Measurements from ENCODE around the gene DRD4. TPM values are rescaled to one million over a fixed set of nuclear protein-coding genes. Genes with fewer than 3 reads are reported as not detected.

Gene DRD4
- total RNA-seq, 1 experiment from 2014 or later, result 0.44 TPM

DNA sequence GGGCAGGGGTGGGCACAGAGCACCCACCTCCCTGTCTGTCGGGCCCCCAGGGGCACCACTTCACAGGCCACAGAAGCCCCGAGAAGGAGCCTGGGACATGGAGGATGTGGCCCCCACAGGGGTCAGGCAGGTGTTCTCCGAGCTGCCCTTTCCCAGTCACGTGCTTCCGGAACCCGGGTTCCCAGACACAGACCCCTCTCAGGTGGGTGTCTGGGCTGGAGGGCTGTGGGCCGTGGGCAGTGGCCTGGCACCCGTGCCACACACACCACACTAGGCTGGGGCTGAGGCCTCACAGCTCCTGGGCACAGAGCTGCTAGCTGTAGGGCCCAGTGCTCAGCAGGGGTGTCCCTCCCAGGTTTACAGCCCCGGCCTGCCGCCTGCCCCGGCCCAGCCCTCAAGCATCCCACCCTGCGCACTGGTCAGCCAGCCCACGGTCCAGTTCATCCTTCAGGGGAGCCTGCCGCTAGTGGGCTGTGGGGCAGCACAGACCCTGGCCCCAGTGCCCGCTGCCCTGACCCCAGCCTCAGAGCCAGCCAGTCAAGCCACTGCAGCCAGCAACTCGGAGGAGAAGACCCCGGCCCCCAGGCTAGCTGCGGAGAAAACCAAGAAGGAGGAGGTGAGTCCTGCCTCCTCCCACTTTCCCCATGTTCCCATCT is 26.8 kb upstream of the DRD4 start:
- BruUV-seq (replicated peaks), result no TSS peak
- H3K4me1 Mint-ChIP-seq (ENCODE audit: insufficient read depth, unreplicated experiment), result peaks cover 6% of the 10 kb centered on the region

DNA sequence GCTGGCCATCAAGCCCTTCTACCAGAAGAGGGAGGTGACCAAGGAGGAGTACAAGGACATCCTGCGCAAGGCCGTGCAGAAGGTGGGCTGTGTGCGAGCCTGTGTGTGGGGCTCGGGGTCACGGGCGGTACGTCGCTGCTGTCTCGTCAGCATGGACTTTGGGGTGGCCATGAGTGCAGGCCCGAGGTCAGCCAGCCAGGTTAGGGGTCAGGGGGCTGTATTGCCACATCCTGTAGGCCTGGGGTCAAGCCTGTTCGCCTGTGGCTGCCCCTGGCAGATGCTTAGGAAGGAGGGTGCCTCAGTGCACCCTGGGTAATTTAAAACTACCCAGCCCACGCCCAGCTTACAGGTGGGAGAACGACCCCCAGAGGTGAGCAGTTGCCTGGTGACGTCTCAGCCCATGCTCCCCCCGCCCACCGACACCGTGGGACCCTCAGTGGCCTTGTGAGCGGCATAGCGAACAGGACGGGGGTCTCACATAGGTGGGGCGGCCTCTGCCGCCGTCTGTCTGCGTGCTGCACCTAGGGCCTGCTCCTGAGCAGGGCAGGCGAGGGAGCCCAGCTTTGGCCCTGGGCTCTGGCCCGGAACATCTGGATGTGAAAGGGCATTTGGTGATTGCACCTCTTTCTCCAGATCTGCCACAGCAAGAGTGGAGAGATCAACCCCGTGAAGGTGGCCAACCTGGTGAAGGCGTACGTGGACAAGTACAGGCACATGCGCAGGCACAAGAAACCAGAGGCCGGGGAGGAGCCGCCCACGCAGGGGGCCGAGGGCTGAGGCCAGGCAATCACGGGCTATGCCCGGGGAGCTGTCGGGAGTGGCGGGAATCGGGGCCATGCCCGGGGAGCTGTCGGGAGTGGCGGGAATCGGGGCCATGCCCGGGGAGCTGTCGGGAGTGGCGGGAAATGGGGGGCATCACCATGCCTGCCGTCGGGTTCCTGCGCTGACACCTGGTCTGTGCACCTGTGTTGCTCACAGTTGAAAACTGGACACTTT is 25.8 kb upstream of the DRD4 start:
- intact Hi-C loops (cut with micrococcal nuclease), result loop anchor here (10.0 kb wide), 1 partner anchor 46 kb away; the partner anchor contains the start of genes LMNTD2 and RASSF7
- H3K36me3 Mint-ChIP-seq (ENCODE audit: insufficient read depth, unreplicated experiment), result peaks cover 64% of the 10 kb centered on the region
- no peaks in the 10 kb centered on the region for H3K9me3 Mint-ChIP-seq (ENCODE audit: unreplicated experiment)
- CTCF ChIA-PET, result no interaction called here
- TSS peak; percentile 25 for BruUV-seq (replicated peaks)
- H3K4me1 Mint-ChIP-seq (ENCODE audit: insufficient read depth, unreplicated experiment), result peaks cover 6% of the 10 kb centered on the region
- POLR2A ChIA-PET, result interaction anchor here (1.3 to 1.7 kb wide), 2 partner anchors 10 to 51 kb away, joined by 4 read pairs; partner anchors contain the start of gene LMNTD2
- H3K27me3 Mint-ChIP-seq (ENCODE audit: insufficient read depth, unreplicated experiment), result no peaks in the 10 kb centered on the region
- no peak overlapping the region for H3K27ac Mint-ChIP-seq (ENCODE audit: low read depth, unreplicated experiment)
- TF ChIP-seq, protein P1, sequence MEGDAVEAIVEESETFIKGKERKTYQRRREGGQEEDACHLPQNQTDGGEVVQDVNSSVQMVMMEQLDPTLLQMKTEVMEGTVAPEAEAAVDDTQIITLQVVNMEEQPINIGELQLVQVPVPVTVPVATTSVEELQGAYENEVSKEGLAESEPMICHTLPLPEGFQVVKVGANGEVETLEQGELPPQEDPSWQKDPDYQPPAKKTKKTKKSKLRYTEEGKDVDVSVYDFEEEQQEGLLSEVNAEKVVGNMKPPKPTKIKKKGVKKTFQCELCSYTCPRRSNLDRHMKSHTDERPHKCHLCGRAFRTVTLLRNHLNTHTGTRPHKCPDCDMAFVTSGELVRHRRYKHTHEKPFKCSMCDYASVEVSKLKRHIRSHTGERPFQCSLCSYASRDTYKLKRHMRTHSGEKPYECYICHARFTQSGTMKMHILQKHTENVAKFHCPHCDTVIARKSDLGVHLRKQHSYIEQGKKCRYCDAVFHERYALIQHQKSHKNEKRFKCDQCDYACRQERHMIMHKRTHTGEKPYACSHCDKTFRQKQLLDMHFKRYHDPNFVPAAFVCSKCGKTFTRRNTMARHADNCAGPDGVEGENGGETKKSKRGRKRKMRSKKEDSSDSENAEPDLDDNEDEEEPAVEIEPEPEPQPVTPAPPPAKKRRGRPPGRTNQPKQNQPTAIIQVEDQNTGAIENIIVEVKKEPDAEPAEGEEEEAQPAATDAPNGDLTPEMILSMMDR (IDR thresholded peaks at IDR 0.05; ENCODE audit: unreplicated experiment), result no peak
- no peak for DNase-seq (ENCODE audit: unreplicated experiment)
- no peak overlapping the region for H3K4me3 Mint-ChIP-seq (ENCODE audit: unreplicated experiment)

More for the DNA sequence above, 26.8 kb upstream of the DRD4 start:
- Mint-ChIP-seq H3K36me3 (ENCODE audit: insufficient read depth, unreplicated experiment) (peaks cover 57% of the 10 kb centered on the region), H3K27me3 (ENCODE audit: insufficient read depth, unreplicated experiment) (no peaks in the 10 kb centered on the region), H3K27ac (ENCODE audit: low read depth, unreplicated experiment) (no peak overlapping the region), H3K4me3 (ENCODE audit: unreplicated experiment) (no peak overlapping the region), H3K9me3 (ENCODE audit: unreplicated experiment) (no peaks in the 10 kb centered on the region)
- TF ChIP-seq, protein P1 (IDR thresholded peaks at IDR 0.05; ENCODE audit: unreplicated experiment), result no peak
- ChIA-PET CTCF (no interaction called here), POLR2A (interaction anchor here (0.6 kb wide), 1 partner anchor 72 kb away, joined by 3 read pairs; no protein-coding TSS in a partner anchor)
- intact Hi-C loops (cut with micrococcal nuclease), result loop anchor here (10.0 kb wide), 1 partner anchor 45 kb away; the partner anchor contains the start of genes LMNTD2 and RASSF7
- no peak for DNase-seq (ENCODE audit: unreplicated experiment)

DNA sequence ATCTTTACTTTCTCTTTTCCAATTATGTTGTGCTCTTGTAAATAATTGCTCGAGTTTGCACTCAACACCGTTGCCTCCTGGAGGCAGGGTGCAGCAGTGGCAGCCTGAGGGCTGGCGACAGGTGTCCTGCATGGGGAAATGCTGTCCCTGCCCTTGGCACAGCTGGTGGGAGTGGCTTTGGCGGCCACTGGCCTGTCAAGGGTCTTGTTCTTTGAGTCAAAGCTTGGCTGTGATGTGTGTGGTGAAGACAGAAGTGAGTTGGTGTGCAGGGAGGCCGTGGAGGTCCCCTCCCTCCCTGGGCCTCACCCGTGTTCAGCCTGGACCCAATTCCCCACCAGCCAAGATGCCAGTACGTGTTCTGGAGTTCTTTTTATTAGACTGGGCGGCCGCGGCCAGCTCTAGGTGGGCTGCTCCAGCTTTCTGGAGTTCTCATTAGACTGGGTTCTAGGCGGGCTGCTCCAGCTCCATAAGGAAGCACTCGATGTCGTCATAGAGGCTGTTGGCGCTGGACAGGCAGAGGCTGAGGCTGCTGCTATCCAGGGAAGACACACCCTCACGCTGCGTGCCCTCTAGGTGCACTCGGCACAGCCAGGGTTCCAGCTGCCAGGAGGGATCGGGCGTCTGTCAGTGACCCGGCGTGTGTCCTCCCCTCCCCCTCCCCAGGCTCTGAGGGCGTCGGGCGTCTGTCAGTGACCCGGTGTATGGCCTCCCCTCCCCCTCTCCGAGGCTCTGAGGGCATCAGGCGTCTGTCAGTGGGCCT is 24.7 kb upstream of the DRD4 start:
- no TSS peak for BruUV-seq (replicated peaks)
- Mint-ChIP-seq H3K27me3 (ENCODE audit: insufficient read depth, unreplicated experiment) (no peaks in the 10 kb centered on the region), H3K9me3 (ENCODE audit: unreplicated experiment) (no peaks in the 10 kb centered on the region), H3K4me3 (ENCODE audit: unreplicated experiment) (no peak overlapping the region), H3K36me3 (ENCODE audit: insufficient read depth, unreplicated experiment) (peaks cover 53% of the 10 kb centered on the region), H3K4me1 (ENCODE audit: insufficient read depth, unreplicated experiment) (peaks cover 6% of the 10 kb centered on the region), H3K27ac (ENCODE audit: low read depth, unreplicated experiment) (no peak overlapping the region)
- TF ChIP-seq, protein P1 (IDR thresholded peaks at IDR 0.05; ENCODE audit: unreplicated experiment), result peak; percentile 20
- ChIA-PET POLR2A (interaction anchor here (0.6 to 1.7 kb wide), 4 partner anchors 12 to 78 kb away, joined by 3 to 4 read pairs (median 4); partner anchors contain the start of gene LMNTD2), CTCF (no interaction called here)
- peak; percentile 48 for DNase-seq (ENCODE audit: unreplicated experiment)
- intact Hi-C loops (cut with micrococcal nuclease), result loop anchor here (10.0 kb wide), 1 partner anchor 48 kb away; the partner anchor contains the start of genes LMNTD2 and RASSF7

Measured in MCF 10A (cell line).